ENCODE data around the gene KNOP1. TPM values are rescaled to one million over a fixed set of nuclear protein-coding genes. Genes with fewer than 3 reads are reported as not detected.
"Not testable (repeated sequence)": the region's sequence is repeated elsewhere in the genome, so short reads cannot be mapped to it uniquely, and the experiment has no call there.

Gene KNOP1
- total RNA-seq, 1 experiment from 2014 or later, result 3.6 TPM

DNA sequence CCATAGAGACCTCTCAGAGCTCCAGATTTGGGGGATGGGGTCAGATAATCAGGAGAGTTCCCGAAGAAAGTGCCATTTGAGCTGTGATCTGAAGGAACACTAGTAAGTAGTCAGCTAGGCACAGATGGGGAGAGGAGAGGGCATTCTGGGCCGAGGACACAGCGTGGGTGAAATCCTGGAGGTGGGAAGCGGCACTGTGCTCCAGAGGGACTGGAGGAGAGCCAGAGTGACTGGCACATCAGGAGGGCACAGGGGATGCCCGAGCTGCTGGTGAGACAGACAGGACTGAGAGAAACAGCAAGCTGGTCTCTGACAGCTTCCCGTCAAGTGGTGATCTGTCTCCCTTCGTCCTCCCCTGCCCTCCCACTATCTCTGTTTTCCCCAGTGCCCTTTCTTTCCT, 40.6 kb downstream of the KNOP1 start:
- Histone ChIP-seq H3K27me3 (ENCODE audit: low read length) (no peaks in the 10 kb centered on the region), H3K9me2 (replicated peaks; ENCODE audit: insufficient read depth, low read length) (no peaks in the 10 kb centered on the region), H3K4me1 (ENCODE audit: low read length) (no peaks in the 10 kb centered on the region), H3K27ac (ENCODE audit: low read length) (no peak overlapping the region), H3K9me3 (ENCODE audit: low read length) (no peaks in the 10 kb centered on the region), H3K4me3 (ENCODE audit: low read length) (no peak overlapping the region), H3K9ac (ENCODE audit: low read length) (no peak overlapping the region), H2AFZ (ENCODE audit: low read length) (no peak overlapping the region), H3K36me3 (ENCODE audit: insufficient read depth, low read length) (no peaks in the 10 kb centered on the region), H3K79me2 (ENCODE audit: low read length) (no peaks in the 10 kb centered on the region), H3K4me2 (ENCODE audit: low read depth, low read length, poor library complexity, severe bottlenecking) (no peak overlapping the region), H4K20me1 (ENCODE audit: insufficient read depth, low read depth, low read length) (no peaks in the 10 kb centered on the region)
- no peak for DNase-seq

- Histone ChIP-seq H2AFZ (ENCODE audit: low read length) (no peak overlapping the region), H3K27me3 (ENCODE audit: low read length) (no peaks in the 10 kb centered on the region), H4K20me1 (ENCODE audit: insufficient read depth, low read depth, low read length) (no peaks in the 10 kb centered on the region), H3K79me2 (ENCODE audit: low read length) (no peaks in the 10 kb centered on the region), H3K9me3 (ENCODE audit: low read length) (no peaks in the 10 kb centered on the region), H3K4me1 (ENCODE audit: low read length) (no peaks in the 10 kb centered on the region), H3K9me2 (replicated peaks; ENCODE audit: insufficient read depth, low read length) (no peaks in the 10 kb centered on the region), H3K4me3 (ENCODE audit: low read length) (no peak overlapping the region), H3K4me2 (ENCODE audit: low read depth, low read length, poor library complexity, severe bottlenecking) (no peak overlapping the region), H3K27ac (ENCODE audit: low read length) (no peak overlapping the region), H3K36me3 (ENCODE audit: insufficient read depth, low read length) (no peaks in the 10 kb centered on the region), H3K9ac (ENCODE audit: low read length) (no peak overlapping the region)
- DNase-seq, result no peak
These were observed 43.5 kb downstream of the KNOP1 start for GRCh38 chr16:19674485-19674884.

- H3K4me1 ChIP-seq (ENCODE audit: low read length), result no peaks in the 10 kb centered on the region
- H3K9me2 ChIP-seq (replicated peaks; ENCODE audit: insufficient read depth, low read length), result no peaks in the 10 kb centered on the region
- no peak overlapping the region for H3K4me3 ChIP-seq (ENCODE audit: low read length)
- no peak overlapping the region for H2AFZ ChIP-seq (ENCODE audit: low read length)
- no peak overlapping the region for H3K4me2 ChIP-seq (ENCODE audit: low read depth, low read length, poor library complexity, severe bottlenecking)
- no peaks in the 10 kb centered on the region for H3K9me3 ChIP-seq (ENCODE audit: low read length)
- no peaks in the 10 kb centered on the region for H3K36me3 ChIP-seq (ENCODE audit: insufficient read depth, low read length)
- H3K27ac ChIP-seq (ENCODE audit: low read length), result no peak overlapping the region
- no peaks in the 10 kb centered on the region for H3K27me3 ChIP-seq (ENCODE audit: low read length)
- no peaks in the 10 kb centered on the region for H3K79me2 ChIP-seq (ENCODE audit: low read length)
- H4K20me1 ChIP-seq (ENCODE audit: insufficient read depth, low read depth, low read length), result no peaks in the 10 kb centered on the region
- no peak for DNase-seq
- H3K9ac ChIP-seq (ENCODE audit: low read length), result no peak overlapping the region
These were observed 45.6 kb downstream of the KNOP1 start for GRCh38 chr16:19672378-19672777.

GRCh38 chr16:19666477-19666876, 51.5 kb downstream of the KNOP1 start:
- Histone ChIP-seq H2AFZ (ENCODE audit: low read length) (no peak overlapping the region), H3K4me2 (ENCODE audit: low read depth, low read length, poor library complexity, severe bottlenecking) (no peak overlapping the region), H3K27ac (ENCODE audit: low read length) (no peak overlapping the region), H3K9ac (ENCODE audit: low read length) (no peak overlapping the region), H4K20me1 (ENCODE audit: insufficient read depth, low read depth, low read length) (no peaks in the 10 kb centered on the region), H3K27me3 (ENCODE audit: low read length) (no peaks in the 10 kb centered on the region), H3K36me3 (ENCODE audit: insufficient read depth, low read length) (no peaks in the 10 kb centered on the region), H3K9me2 (replicated peaks; ENCODE audit: insufficient read depth, low read length) (no peaks in the 10 kb centered on the region), H3K9me3 (ENCODE audit: low read length) (no peaks in the 10 kb centered on the region), H3K4me1 (ENCODE audit: low read length) (no peaks in the 10 kb centered on the region), H3K79me2 (ENCODE audit: low read length) (no peaks in the 10 kb centered on the region), H3K4me3 (ENCODE audit: low read length) (no peak overlapping the region)
- DNase-seq, result no peak

DNA sequence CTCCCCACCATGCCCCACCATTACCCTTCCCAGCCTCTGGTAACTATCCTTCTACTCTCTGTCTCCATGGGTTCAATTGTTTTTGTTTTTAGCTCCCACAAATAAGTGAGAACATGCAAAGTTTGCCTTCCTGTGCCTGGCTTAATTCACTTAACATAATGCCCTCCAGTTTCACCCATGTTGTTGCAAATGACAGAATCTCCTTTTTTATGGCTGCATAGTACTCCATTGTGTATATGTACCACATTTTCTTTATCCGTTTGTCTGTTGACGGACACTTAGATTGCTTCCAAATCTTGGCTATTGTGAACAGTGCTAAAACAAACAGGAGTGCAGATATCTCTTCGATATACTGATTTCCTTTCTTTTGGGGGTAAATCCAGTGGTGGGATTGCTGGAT, 52.7 kb downstream of the KNOP1 start:
- H3K36me3 ChIP-seq (ENCODE audit: insufficient read depth, low read length); H3K9me3 ChIP-seq (ENCODE audit: low read length); H3K9me2 ChIP-seq (replicated peaks; ENCODE audit: insufficient read depth, low read length); H3K4me3 ChIP-seq (ENCODE audit: low read length); H3K79me2 ChIP-seq (ENCODE audit: low read length); H3K9ac ChIP-seq (ENCODE audit: low read length); H3K27ac ChIP-seq (ENCODE audit: low read length); H4K20me1 ChIP-seq (ENCODE audit: insufficient read depth, low read depth, low read length); DNase-seq; H3K4me2 ChIP-seq (ENCODE audit: low read depth, low read length, poor library complexity, severe bottlenecking); H3K4me1 ChIP-seq (ENCODE audit: low read length); H3K27me3 ChIP-seq (ENCODE audit: low read length); H2AFZ ChIP-seq (ENCODE audit: low read length): not testable (repeated sequence)

GRCh38 chr16:19664166-19664565, 53.9 kb downstream of the KNOP1 start:
- no peaks in the 10 kb centered on the region for H3K9me3 ChIP-seq (ENCODE audit: low read length)
- H4K20me1 ChIP-seq (ENCODE audit: insufficient read depth, low read depth, low read length), result no peaks in the 10 kb centered on the region
- no peak overlapping the region for H3K9ac ChIP-seq (ENCODE audit: low read length)
- H3K36me3 ChIP-seq (ENCODE audit: insufficient read depth, low read length), result no peaks in the 10 kb centered on the region
- H3K27me3 ChIP-seq (ENCODE audit: low read length), result no peaks in the 10 kb centered on the region
- H2AFZ ChIP-seq (ENCODE audit: low read length), result no peak overlapping the region
- no peak overlapping the region for H3K4me2 ChIP-seq (ENCODE audit: low read depth, low read length, poor library complexity, severe bottlenecking)
- no peak for DNase-seq
- no peaks in the 10 kb centered on the region for H3K9me2 ChIP-seq (replicated peaks; ENCODE audit: insufficient read depth, low read length)
- H3K4me1 ChIP-seq (ENCODE audit: low read length), result no peaks in the 10 kb centered on the region
- H3K27ac ChIP-seq (ENCODE audit: low read length), result no peak overlapping the region
- H3K79me2 ChIP-seq (ENCODE audit: low read length), result no peaks in the 10 kb centered on the region
- no peak overlapping the region for H3K4me3 ChIP-seq (ENCODE audit: low read length)

GRCh38 chr16:19662351-19662750, 55.7 kb downstream of the KNOP1 start:
- Histone ChIP-seq H3K4me1 (ENCODE audit: low read length) (no peaks in the 10 kb centered on the region), H3K79me2 (ENCODE audit: low read length) (no peaks in the 10 kb centered on the region), H2AFZ (ENCODE audit: low read length) (no peak overlapping the region), H3K27ac (ENCODE audit: low read length) (no peak overlapping the region), H4K20me1 (ENCODE audit: insufficient read depth, low read depth, low read length) (no peaks in the 10 kb centered on the region), H3K9me3 (ENCODE audit: low read length) (no peaks in the 10 kb centered on the region), H3K9ac (ENCODE audit: low read length) (no peak overlapping the region), H3K27me3 (ENCODE audit: low read length) (no peaks in the 10 kb centered on the region), H3K36me3 (ENCODE audit: insufficient read depth, low read length) (no peaks in the 10 kb centered on the region), H3K4me3 (ENCODE audit: low read length) (no peak overlapping the region), H3K4me2 (ENCODE audit: low read depth, low read length, poor library complexity, severe bottlenecking) (no peak overlapping the region), H3K9me2 (replicated peaks; ENCODE audit: insufficient read depth, low read length) (no peaks in the 10 kb centered on the region)
- no peak for DNase-seq

- Histone ChIP-seq H3K4me3 (ENCODE audit: low read length) (no peak overlapping the region), H3K27ac (ENCODE audit: low read length) (no peak overlapping the region), H3K9me3 (ENCODE audit: low read length) (no peaks in the 10 kb centered on the region), H3K27me3 (ENCODE audit: low read length) (no peaks in the 10 kb centered on the region), H3K79me2 (ENCODE audit: low read length) (no peaks in the 10 kb centered on the region), H3K36me3 (ENCODE audit: insufficient read depth, low read length) (no peaks in the 10 kb centered on the region), H3K9me2 (replicated peaks; ENCODE audit: insufficient read depth, low read length) (no peaks in the 10 kb centered on the region), H4K20me1 (ENCODE audit: insufficient read depth, low read depth, low read length) (no peaks in the 10 kb centered on the region), H3K9ac (ENCODE audit: low read length) (no peak overlapping the region), H3K4me2 (ENCODE audit: low read depth, low read length, poor library complexity, severe bottlenecking) (no peak overlapping the region), H2AFZ (ENCODE audit: low read length) (no peak overlapping the region), H3K4me1 (ENCODE audit: low read length) (no peaks in the 10 kb centered on the region)
- DNase-seq, result no peak
These were observed 57.6 kb downstream of the KNOP1 start for GRCh38 chr16:19660432-19660831.

- Histone ChIP-seq H3K9me2 (replicated peaks; ENCODE audit: insufficient read depth, low read length) (no peaks in the 10 kb centered on the region), H3K36me3 (ENCODE audit: insufficient read depth, low read length) (no peaks in the 10 kb centered on the region), H3K9me3 (ENCODE audit: low read length) (no peaks in the 10 kb centered on the region), H4K20me1 (ENCODE audit: insufficient read depth, low read depth, low read length) (no peaks in the 10 kb centered on the region), H3K27me3 (ENCODE audit: low read length) (no peaks in the 10 kb centered on the region), H3K4me2 (ENCODE audit: low read depth, low read length, poor library complexity, severe bottlenecking) (no peak overlapping the region), H3K4me3 (ENCODE audit: low read length) (no peak overlapping the region), H3K4me1 (ENCODE audit: low read length) (no peaks in the 10 kb centered on the region), H3K9ac (ENCODE audit: low read length) (no peak overlapping the region), H3K27ac (ENCODE audit: low read length) (no peak overlapping the region), H3K79me2 (ENCODE audit: low read length) (no peaks in the 10 kb centered on the region), H2AFZ (ENCODE audit: low read length) (no peak overlapping the region)
- DNase-seq, result no peak
These were observed 58.5 kb downstream of the KNOP1 start for GRCh38 chr16:19659554-19659953.
